Rectal smooth muscle tissue (tissue), 1 donor: Measurements from ENCODE around the gene LOXL1.

ENCODE experiments used
- H3K27ac ChIP-seq: one replicate; pipeline ENCODE4 v1.7.0; 2013; ENCODE audit warnings: low read depth, low read length, inconsistent platforms
- H3K27me3 ChIP-seq: one replicate; pipeline ENCODE4 v1.7.0; 2013; ENCODE audit warnings: low read length; ENCODE audit not compliant: control insufficient read depth, insufficient read depth
- H3K36me3 ChIP-seq: one replicate; pipeline ENCODE4 v1.7.0; 2013; ENCODE audit warnings: low read length; ENCODE audit not compliant: control insufficient read depth, insufficient read depth
- H3K4me1 ChIP-seq: one replicate; pipeline ENCODE4 v1.7.0; 2013; ENCODE audit warnings: low read length; ENCODE audit not compliant: control insufficient read depth, insufficient read depth
- H3K4me3 ChIP-seq: one replicate; pipeline ENCODE4 v1.7.0; 2013; ENCODE audit warnings: low read length
- H3K9ac ChIP-seq: one replicate; pipeline ENCODE4 v1.7.0; 2013; ENCODE audit warnings: low read length

Gene LOXL1

GRCh38 chr15:73986776-73987056, 60.5 kb downstream of the LOXL1 start:
- no peaks in the 10 kb centered on the region for H3K27me3 ChIP-seq
- no peak overlapping the region for H3K9ac ChIP-seq
- H3K27ac ChIP-seq, result no peak overlapping the region
- H3K36me3 ChIP-seq, result peaks cover 11% of the 10 kb centered on the region
- H3K4me3 ChIP-seq, result no peak overlapping the region
- H3K4me1 ChIP-seq, result peaks cover 36% of the 10 kb centered on the region

DNA sequence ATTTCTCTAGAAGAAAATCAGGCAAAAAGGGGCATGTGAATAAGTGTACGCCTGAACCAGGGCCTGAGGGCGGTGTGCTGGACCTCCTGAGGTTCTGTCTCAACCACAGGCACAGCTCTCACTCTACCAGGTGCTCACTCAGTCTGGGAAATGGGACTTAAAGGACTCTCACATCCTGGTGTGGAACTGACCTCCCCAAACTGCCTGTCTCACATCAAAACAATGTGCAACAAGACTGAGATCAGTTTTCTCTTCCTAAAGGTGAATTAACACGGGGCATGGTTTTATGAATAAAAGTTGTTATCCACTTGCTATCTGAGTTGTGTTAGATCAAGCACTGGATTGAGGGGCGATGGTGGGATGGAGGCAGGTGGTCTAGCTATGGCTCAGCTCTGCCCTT, 61.0 kb downstream of the LOXL1 start:
- no peak overlapping the region for H3K27ac ChIP-seq
- H3K4me1 ChIP-seq, result peaks cover 31% of the 10 kb centered on the region
- H3K27me3 ChIP-seq, result no peaks in the 10 kb centered on the region
- no peak overlapping the region for H3K4me3 ChIP-seq
- H3K9ac ChIP-seq, result no peak overlapping the region
- H3K36me3 ChIP-seq, result peaks cover 11% of the 10 kb centered on the region

GRCh38 chr15:73987681-73988444, 61.6 kb downstream of the LOXL1 start:
- Histone ChIP-seq H3K4me1 (peaks cover 28% of the 10 kb centered on the region), H3K27me3 (no peaks in the 10 kb centered on the region), H3K27ac (no peak overlapping the region), H3K9ac (no peak overlapping the region), H3K36me3 (peaks cover 11% of the 10 kb centered on the region), H3K4me3 (no peak overlapping the region)

GRCh38 chr15:73988445-73988969, 62.2 kb downstream of the LOXL1 start:
- H3K4me3 ChIP-seq, result no peak overlapping the region
- H3K27me3 ChIP-seq, result no peaks in the 10 kb centered on the region
- peaks cover 11% of the 10 kb centered on the region for H3K36me3 ChIP-seq
- H3K27ac ChIP-seq, result no peak overlapping the region
- no peak overlapping the region for H3K9ac ChIP-seq
- peaks cover 25% of the 10 kb centered on the region for H3K4me1 ChIP-seq

DNA sequence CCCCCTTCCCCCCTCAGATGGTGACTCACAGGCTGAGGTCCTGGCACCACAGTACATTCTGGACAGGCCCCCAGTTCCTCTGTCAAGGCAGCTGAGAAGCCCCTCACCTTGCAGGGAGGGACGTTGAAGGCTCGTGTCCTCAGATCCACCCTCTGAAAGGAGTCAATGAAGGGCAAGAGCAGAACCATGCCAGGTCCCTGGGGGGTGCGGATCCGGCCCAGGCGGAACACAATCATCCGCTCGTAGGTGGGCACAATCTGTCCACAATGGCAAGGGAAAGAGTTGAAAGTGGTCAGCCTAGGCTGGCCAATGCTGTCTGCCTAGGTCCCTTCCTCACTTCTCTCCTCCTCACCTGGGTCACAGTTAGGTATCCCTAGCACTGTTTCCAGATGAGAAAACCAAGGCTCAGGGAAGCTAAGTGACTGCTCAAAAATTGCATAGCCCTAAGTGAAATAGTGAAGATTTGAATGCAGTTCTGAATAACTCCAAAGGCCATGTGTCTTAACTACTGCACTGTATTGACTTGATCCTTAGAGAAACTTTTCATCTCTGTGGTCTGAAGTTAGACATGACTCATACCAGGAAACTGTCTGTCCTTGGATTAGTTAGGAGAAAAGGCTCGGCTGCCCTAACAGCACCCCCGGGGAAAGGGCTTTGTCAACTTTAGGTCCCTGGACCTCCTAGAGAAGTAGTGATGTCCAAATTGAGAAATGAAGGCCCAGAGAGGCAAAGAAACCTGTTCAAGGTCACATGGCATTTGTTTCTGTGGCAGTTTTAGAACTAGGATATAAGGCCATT, 62.9 kb downstream of the LOXL1 start:
- H3K4me1 ChIP-seq, result peaks cover 25% of the 10 kb centered on the region
- no peaks in the 10 kb centered on the region for H3K27me3 ChIP-seq
- peaks cover 11% of the 10 kb centered on the region for H3K36me3 ChIP-seq
- H3K4me3 ChIP-seq, result no peak overlapping the region
- no peak overlapping the region for H3K9ac ChIP-seq
- H3K27ac ChIP-seq, result peak overlapping the region; percentile 86

GRCh38 chr15:73990250-73991005, 64.2 kb downstream of the LOXL1 start:
- no peaks in the 10 kb centered on the region for H3K27me3 ChIP-seq
- no peak overlapping the region for H3K9ac ChIP-seq
- peaks cover 11% of the 10 kb centered on the region for H3K36me3 ChIP-seq
- H3K27ac ChIP-seq, result peak overlapping the region; percentile 86
- H3K4me3 ChIP-seq, result no peak overlapping the region
- H3K4me1 ChIP-seq, result peaks cover 20% of the 10 kb centered on the region

- peak overlapping the region; percentile 2 for H3K9ac ChIP-seq
- peak overlapping the region; percentile 86 for H3K27ac ChIP-seq
- peaks cover 21% of the 10 kb centered on the region for H3K4me1 ChIP-seq
- H3K4me3 ChIP-seq, result peak overlapping the region; percentile 77
- no peaks in the 10 kb centered on the region for H3K27me3 ChIP-seq
- peaks cover 11% of the 10 kb centered on the region for H3K36me3 ChIP-seq
Observed at GRCh38 chr15:73991260-73991659, 65.0 kb downstream of the LOXL1 start.

DNA sequence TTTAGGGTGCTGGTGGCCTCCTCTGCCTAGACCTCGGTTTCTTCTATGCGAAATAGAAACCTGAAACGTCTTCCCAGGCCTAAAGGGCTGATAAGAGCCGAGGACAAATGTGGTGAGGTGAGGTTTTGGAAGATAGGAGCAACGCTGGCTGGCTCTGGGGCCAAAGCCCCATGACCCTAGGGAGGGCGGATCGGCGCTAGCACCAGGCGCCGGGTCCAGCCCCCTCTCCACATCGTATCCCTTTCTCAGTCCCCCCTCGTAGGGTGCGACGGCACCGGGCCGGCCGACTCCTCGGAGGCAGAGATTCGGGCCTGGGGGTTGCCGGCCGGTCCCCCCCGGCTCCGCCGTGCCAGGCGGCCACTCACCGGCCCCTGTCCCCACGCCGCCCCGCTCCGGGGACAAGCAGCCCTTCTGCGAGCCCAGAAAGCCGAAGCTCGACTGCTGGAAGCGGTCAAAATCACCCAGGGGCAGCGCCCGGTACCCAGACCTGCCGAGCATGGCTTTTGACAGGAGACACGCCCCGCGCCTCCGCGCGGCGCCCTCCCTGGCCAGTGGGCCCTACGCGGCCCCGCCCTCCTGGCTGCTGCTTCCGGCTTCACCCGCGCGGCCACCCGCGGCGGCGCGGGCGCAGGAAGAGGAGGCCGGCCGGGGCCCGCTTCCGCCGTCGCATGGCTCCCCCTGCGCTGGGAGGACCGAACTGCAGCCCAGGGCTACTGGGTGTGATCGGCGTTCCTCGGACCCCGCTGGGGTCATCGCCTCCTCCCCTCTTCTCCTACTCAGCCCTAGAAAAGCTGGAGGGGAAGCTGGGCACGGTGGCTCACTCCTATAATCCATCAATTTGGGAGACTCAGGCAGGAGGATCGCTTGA, 65.7 kb downstream of the LOXL1 start, which contains the start of gene STOML1:
TSS of gene STOML1 (minus strand) at position 570 of the 868 bp plus-strand sequence. CDS start at position 498, 72 bp downstream.
- peaks cover 26% of the 10 kb centered on the region for H3K4me1 ChIP-seq
- peak within 1 kb of the TSS; percentile 86 for H3K27ac ChIP-seq
- H3K9ac ChIP-seq, result peak within 1 kb of the TSS; percentile 17
- H3K36me3 ChIP-seq, result peaks cover 11% of the 10 kb centered on the region
- peak within 1 kb of the TSS; percentile 77 for H3K4me3 ChIP-seq
- H3K27me3 ChIP-seq, result no peaks in the 10 kb centered on the region

GRCh38 chr15:73992594-73992898, 66.3 kb downstream of the LOXL1 start:
- H3K27ac ChIP-seq, result peak overlapping the region; percentile 86
- no peaks in the 10 kb centered on the region for H3K27me3 ChIP-seq
- peaks cover 11% of the 10 kb centered on the region for H3K36me3 ChIP-seq
- peaks cover 26% of the 10 kb centered on the region for H3K4me1 ChIP-seq
- no peak overlapping the region for H3K9ac ChIP-seq
- peak overlapping the region; percentile 63 for H3K4me3 ChIP-seq

- Histone ChIP-seq H3K4me3 (peak overlapping the region; percentile 99), H3K27me3 (no peaks in the 10 kb centered on the region), H3K9ac (peak overlapping the region; percentile 66), H3K36me3 (peaks cover 10% of the 10 kb centered on the region), H3K4me1 (peaks cover 26% of the 10 kb centered on the region), H3K27ac (peak overlapping the region; percentile 84)
Observed at GRCh38 chr15:73993211-73993994, 67.1 kb downstream of the LOXL1 start.

- Histone ChIP-seq H3K4me3 (peak within 1 kb of the TSS; percentile 99), H3K27ac (peak within 1 kb of the TSS; percentile 96), H3K9ac (peak within 1 kb of the TSS; percentile 92), H3K27me3 (no peaks in the 10 kb centered on the region), H3K4me1 (peaks cover 26% of the 10 kb centered on the region), H3K36me3 (peaks cover 6% of the 10 kb centered on the region)
Observed at GRCh38 chr15:73994413-73994883, 68.2 kb downstream of the LOXL1 start, which contains the start of gene PML. Gene PML (plus strand): TSS chr15:73994716. CDS start chr15:73994813, 97 bp downstream.
